Testis (tissue), 3 donors: ENCODE measurements around the gene KIF27. TPM values are rescaled to one million over a fixed set of nuclear protein-coding genes. Genes with fewer than 3 reads are reported as not detected.
"Not testable (repeated sequence)": the region's sequence is repeated elsewhere in the genome, so short reads cannot be mapped to it uniquely, and the experiment has no call there.

Experiments used
- DNase-seq: peaks from one replicate; pipeline ENCODE4 v3.0.0-alpha.2; 2019
- H3K27ac ChIP-seq, 2 donors: fragments of 200-600 bp; sonication (generic); one replicate each; pipeline ENCODE4 v1.5.1; 2019
- H3K27me3 ChIP-seq: fragments of 200-600 bp; sonication (generic); one replicate; pipeline ENCODE4 v1.5.1; 2019
- H3K36me3 ChIP-seq: fragments of 200-600 bp; sonication (generic); one replicate; pipeline ENCODE4 v1.5.1; 2017; ENCODE audit warnings: low read depth; ENCODE audit errors: missing control alignments
- H3K4me1 ChIP-seq: fragments of 200-600 bp; sonication (generic); one replicate; pipeline ENCODE4 v1.5.1; 2019
- H3K4me3 ChIP-seq, 2 donors: fragments of 200-600 bp; sonication (generic); one replicate each; pipeline ENCODE4 v1.5.1; 2017 to 2019
- H3K9me3 ChIP-seq: fragments of 200-600 bp; sonication (generic); one replicate; pipeline ENCODE4 v1.5.1; 2017
- CTCF ChIP-seq, 3 experiments: fragments of 450-650 bp in 2 of 3; fragments of 200-600 bp in 1 of 3; sonication (generic) in 1 of 3; IDR thresholded peaks; one replicate each; pipeline ENCODE4 v1.5.1; 2016 to 2019; ENCODE audit warnings: antibody characterized with exemption in 3 of 3, mild to moderate bottlenecking in 2 of 3, moderate library complexity in 1 of 3
- POLR2A ChIP-seq: fragments of 450-650 bp; IDR thresholded peaks from one replicate; pipeline ENCODE4 v1.6.1; 2017; ENCODE audit warnings: antibody characterized with exemption, mild to moderate bottlenecking, moderate library complexity
- WGBS, 2 donors: methylation state at CpG; one replicate each; pipeline ENCODE4 v1.1.5; 2018; 5-methylcytosine and 5-hydroxymethylcytosine counted together
- intact Hi-C: fragments of 100-400 bp; cut with DNase I; formaldehyde crosslinking; loops from one replicate; pipeline ENCODE4 v1.15.1; 2023; ENCODE audit warnings: low total_unique reads
- polyA plus RNA-seq: library from polyadenylated mRNA; stranded (reverse); fragments of 350-450 nt; fragmentation: Illumina TruSeq; extraction: RNeasy Lipid Tissue Mini Kit (QIAGEN cat#74804); gene quantifications from one replicate; pipeline ENCODE4 v1.2.3, GENCODE V29; 2014; ENCODE audit warnings: low read depth, low replicate concordance; ENCODE audit not compliant: insufficient read depth
- total RNA-seq, 2 donors: library from RNA; depleted of rRNA; stranded (reverse); fragments of >200 nt; gene quantifications; one replicate each; pipeline ENCODE4 v1.2.3, GENCODE V29; 2016

The KIF27 gene
- total and polyA plus RNA-seq, 3 donors from 2014 or later = 16.1 to 29.4 (median 22.5) TPM

- no peaks in the 10 kb centered on the region for H3K36me3 ChIP-seq
- TF ChIP-seq CTCF (IDR thresholded peaks at IDR 0.05) (no peak), POLR2A (no peak)
- H3K4me1 ChIP-seq = peaks cover 11% of the 10 kb centered on the region
- intact Hi-C loops = no loop called here
- H3K9me3 ChIP-seq = no peaks in the 10 kb centered on the region
- DNase-seq = no peak
- H3K4me3 ChIP-seq = peak overlapping the region; percentile 89 to 95
- 37 to 40% methylated on average over 4 of the region's 4 CpGs for WGBS, 2 donors
- H3K27ac ChIP-seq = peak overlapping the region; percentile 92
- H3K27me3 ChIP-seq = no peaks in the 10 kb centered on the region
These were observed 35.9 kb upstream of the KIF27 start for GRCh38 chr9:83957248-83957513.

- DNase-seq = peak; percentile 87
- Histone ChIP-seq H3K9me3 (no peaks in the 10 kb centered on the region), H3K36me3 (no peaks in the 10 kb centered on the region), H3K27ac (peak overlapping the region; percentile 92), H3K4me1 (peaks cover 11% of the 10 kb centered on the region), H3K4me3 (peak overlapping the region; percentile 89 to 95), H3K27me3 (no peaks in the 10 kb centered on the region)
- intact Hi-C loops = no loop called here
- 0 to 3% methylated on average over 28 to 57 of the region's 57 CpGs for WGBS, 2 donors
- TF ChIP-seq CTCF (IDR thresholded peaks at IDR 0.05) (no peak), POLR2A (no peak)
These were observed 35.4 kb upstream of the KIF27 start for GRCh38 chr9:83956436-83957247.

GRCh38 chr9:83956086-83956435, 34.8 kb upstream of the KIF27 start:
- peak; percentile 41 for DNase-seq
- Histone ChIP-seq H3K27me3 (no peaks in the 10 kb centered on the region), H3K27ac (peak overlapping the region; percentile 92), H3K4me1 (peaks cover 11% of the 10 kb centered on the region), H3K9me3 (no peaks in the 10 kb centered on the region), H3K4me3 (peak overlapping the region; percentile 89 to 95), H3K36me3 (no peaks in the 10 kb centered on the region)
- WGBS, 2 donors = 3 to 9% methylated on average over 23 of the region's 23 CpGs
- intact Hi-C loops = no loop called here
- TF ChIP-seq CTCF (IDR thresholded peaks at IDR 0.05) (no peak), POLR2A (no peak)

DNA sequence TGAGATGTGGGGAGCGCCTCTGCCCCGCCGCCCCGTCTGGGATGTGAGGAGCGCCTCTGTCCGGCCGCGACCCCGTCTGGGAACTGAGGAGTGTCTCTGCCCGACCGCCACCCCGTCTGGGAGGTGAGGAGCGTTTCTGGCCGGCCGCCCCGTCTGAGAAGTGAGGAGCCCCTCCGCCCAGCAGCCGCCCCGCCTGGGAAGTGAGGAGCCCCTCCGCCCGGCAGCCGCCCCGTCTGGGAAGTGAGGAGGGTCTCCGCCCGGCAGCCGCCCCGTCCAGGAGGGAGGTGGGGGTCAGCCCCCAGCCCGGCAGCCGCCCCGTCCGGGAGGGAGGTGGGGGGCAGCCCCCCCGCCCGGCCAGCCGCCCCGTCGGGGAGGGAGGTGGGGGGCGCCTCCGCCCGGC, 26.9 kb upstream of the KIF27 start:
- intact Hi-C loops, H3K4me1 ChIP-seq: not testable (repeated sequence)
- 92% methylated on average over 25 of the region's 39 CpGs; no CpG with 5 or more reads in 1 of the 2 donors for WGBS, 2 donors

DNA sequence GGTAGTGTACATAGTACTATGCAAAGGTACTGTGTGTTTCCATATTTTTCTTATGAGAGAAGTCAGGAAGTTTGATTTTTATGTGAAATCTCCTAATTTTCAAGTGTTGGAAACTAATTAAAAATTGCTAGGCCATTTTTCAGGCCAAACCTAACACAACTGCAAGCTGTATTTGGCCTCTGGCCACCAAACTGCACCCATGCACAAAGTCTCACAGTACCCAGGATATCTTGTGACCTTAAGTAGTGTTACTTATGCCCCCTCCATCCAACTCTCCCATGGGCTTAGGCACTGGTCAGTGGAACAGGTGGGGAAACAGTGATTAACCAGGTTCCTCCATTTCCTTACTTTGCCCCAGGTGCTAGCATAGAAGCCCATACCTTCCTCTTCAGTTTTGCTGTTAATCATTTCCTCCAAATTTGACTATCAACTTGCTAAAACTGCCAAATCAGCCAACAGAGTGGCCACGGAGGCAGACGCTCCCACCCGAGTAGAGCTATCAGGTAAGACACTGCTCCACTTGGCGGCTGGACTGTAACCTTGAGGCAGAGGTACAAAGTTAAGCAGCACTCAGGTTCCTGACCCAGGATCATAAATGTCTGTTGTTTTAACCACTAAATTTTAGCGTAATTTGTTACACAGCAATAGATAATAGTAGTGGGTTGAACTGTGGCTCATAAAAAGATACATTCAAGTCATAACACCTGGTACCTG, 19.5 kb upstream of the KIF27 start:
- no peak for TF ChIP-seq CTCF (IDR thresholded peaks at IDR 0.05)
- no peak for TF ChIP-seq POLR2A
- no peaks in the 10 kb centered on the region for H3K9me3 ChIP-seq
- H3K4me3 ChIP-seq = no peak overlapping the region
- no peaks in the 10 kb centered on the region for H3K27me3 ChIP-seq
- intact Hi-C loops = no loop called here
- no peak overlapping the region for H3K27ac ChIP-seq
- 61 to 77% methylated on average over 5 of the region's 5 CpGs for WGBS, 2 donors
- H3K36me3 ChIP-seq = no peaks in the 10 kb centered on the region
- peaks cover 4% of the 10 kb centered on the region for H3K4me1 ChIP-seq
- DNase-seq = no peak

More for the DNA sequence above, 26.9 kb upstream of the KIF27 start:
- not testable (repeated sequence) for H3K9me3 ChIP-seq, H3K36me3 ChIP-seq, DNase-seq, H3K27me3 ChIP-seq, H3K27ac ChIP-seq
- H3K4me3 ChIP-seq = peak overlapping the region in 1 of 2 donors; percentile 26
